GM19351 (cell line): ENCODE measurements around the gene WFDC10A.
"Not testable (repeated sequence)": the region's sequence is repeated elsewhere in the genome, so short reads cannot be mapped to it uniquely, and the experiment has no call there.

Source experiments
- ATAC-seq: cut with Tn5 transposase; IDR thresholded peaks from one replicate; pipeline ENCODE4 v1.9.1; 2021; ENCODE audit warnings: mild to moderate bottlenecking, moderate library complexity; ENCODE audit not compliant: unreplicated experiment

The WFDC10A gene

DNA sequence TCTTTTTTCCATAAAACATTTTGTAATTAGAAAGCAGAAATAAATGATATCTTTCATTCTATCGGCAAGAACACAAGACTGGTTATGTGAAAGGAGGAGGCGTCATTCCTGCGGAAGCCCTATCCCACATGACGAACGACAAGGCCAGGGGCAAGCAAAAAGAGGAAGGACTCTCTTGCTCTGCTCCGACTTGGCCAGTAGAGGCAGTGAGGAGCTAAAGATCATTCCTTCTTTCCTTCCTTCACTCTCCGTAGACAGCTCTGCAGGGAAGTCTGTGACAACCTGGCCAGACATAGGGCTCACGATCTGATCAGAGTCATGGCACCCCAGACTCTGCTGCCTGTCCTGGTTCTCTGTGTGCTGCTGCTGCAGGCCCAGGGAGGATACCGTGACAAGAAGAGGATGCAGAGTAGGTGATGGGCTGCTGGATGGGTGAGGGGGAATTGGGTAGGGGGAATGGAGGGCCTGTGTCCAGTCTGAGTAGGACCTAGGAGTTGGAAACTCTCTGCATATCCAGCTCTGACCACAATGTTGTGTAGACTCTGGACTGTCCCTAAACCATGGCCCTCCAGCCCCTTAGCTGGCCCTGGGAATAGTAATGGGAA is at the start of gene WFDC10A:
WFDC10A (plus strand) TSS at position 244 of the 605 bp plus-strand sequence; CDS start at position 319, 75 bp downstream.
- ATAC-seq: peak; percentile 74

GRCh38 chr20:45581702-45582101 is 47.8 kb upstream of the WFDC10A start:
- no peak for ATAC-seq

- ATAC-seq: no peak
Observed at GRCh38 chr20:45583502-45583901, 46.0 kb upstream of the WFDC10A start.

DNA sequence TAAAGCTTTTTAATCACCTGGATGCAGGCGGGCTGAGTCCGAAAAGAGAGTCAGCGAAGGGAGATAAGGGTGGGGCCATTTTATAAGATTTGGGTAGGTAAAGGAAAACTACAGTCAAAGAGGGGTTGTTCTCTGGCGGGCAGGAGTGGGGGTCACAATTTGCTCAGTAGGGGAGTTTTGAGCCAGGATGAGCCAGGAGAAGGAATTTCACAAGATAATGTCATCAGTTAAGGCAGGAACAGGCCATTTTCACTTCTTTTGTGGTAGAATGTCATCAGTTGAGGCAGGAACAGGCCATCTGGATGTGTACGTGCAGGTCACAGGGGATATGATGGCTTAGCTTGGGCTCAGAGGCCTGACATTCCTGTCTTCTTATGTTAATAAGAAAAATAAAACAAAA is 45.2 kb upstream of the WFDC10A start:
- not testable (repeated sequence) for ATAC-seq

- ATAC-seq: not testable (repeated sequence)
Observed at GRCh38 chr20:45585986-45586385, 43.6 kb upstream of the WFDC10A start.

DNA sequence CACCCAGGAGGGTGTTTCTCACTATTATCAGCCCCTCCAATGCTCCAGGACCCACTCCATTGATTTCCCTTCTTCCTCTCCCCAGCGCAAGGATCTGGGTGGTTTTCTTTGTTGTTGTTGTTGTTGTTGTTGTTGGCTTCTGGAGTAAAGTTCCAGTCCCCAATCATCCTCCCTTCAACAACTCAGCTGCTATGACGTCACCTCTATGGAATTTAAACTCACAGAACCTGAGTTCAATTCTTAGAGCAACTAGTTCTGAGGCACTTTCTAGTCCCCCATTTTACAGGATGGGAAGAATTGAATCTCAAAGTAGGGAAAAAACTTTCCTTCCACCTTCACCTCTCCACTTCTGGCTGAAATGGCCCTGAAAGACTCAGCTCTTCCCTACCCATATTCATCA is 40.7 kb upstream of the WFDC10A start:
- no peak for ATAC-seq

- ATAC-seq: no peak
Observed at GRCh38 chr20:45589725-45590124, 39.8 kb upstream of the WFDC10A start.

GRCh38 chr20:45592574-45593189 is 36.9 kb upstream of the WFDC10A start:
- ATAC-seq: no peak

GRCh38 chr20:45593498-45593897 is 36.0 kb upstream of the WFDC10A start:
- ATAC-seq: no peak

DNA sequence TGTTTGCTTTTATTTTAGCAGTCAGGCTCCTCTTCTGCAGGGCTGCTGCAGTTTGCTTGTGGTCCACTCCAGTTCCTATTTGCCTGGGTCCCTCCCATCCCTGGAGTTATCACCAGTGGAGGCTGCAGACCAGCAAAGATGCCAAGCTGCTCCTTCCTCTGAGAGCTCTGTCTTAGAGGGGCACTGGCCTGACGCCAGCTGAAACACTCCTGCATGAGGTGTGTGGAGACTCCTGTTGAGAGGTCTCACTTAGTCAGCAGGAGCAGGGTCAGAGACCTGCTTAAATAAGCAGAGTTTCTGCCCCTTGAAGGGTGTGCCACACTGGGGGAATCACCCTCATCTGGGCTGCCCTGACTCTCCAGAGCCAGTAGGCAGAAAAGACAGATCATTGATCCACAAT is 34.3 kb upstream of the WFDC10A start:
- ATAC-seq: no peak

DNA sequence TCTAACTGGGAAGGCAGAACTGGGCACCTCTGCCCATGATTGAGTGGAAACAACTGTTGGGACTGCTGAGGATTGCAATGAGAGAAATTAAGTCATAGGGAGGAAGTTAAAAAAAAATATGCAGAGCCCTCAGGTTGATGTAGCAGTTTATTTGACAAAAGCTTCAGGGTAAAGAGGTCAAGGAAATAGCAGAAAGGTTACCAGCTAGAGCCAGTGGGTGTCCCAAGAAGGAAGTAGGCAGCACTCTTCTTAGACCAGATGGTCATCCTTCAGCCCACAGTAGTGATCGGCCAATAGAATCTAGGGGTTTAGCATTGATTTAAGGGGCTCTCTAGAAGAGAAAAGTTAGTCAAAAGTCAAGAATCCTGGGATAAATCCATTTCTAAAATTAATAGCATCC is 21.7 kb upstream of the WFDC10A start:
- ATAC-seq: no peak

GRCh38 chr20:45611054-45611453 is 18.5 kb upstream of the WFDC10A start:
- ATAC-seq: no peak

GRCh38 chr20:45612314-45612713 is 17.2 kb upstream of the WFDC10A start:
- no peak for ATAC-seq

DNA sequence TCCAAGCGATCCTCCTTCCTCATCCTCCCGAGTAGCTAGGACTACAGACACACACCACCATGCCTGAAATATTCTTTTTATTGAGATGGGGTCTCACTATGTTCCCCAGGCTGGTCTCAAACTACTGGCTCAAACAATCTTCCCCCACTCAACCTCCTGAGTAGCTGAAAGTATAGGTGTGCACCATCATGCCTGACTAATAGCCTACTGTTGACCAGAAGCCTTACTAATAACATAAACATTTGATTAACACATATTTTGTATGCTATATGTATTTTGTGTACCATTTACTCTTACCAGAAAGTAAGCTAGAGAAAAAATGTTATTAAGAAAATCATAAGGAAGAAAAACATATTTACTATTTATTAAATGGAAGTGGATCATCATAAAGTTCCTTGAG is 11.9 kb upstream of the WFDC10A start:
- no peak for ATAC-seq

DNA sequence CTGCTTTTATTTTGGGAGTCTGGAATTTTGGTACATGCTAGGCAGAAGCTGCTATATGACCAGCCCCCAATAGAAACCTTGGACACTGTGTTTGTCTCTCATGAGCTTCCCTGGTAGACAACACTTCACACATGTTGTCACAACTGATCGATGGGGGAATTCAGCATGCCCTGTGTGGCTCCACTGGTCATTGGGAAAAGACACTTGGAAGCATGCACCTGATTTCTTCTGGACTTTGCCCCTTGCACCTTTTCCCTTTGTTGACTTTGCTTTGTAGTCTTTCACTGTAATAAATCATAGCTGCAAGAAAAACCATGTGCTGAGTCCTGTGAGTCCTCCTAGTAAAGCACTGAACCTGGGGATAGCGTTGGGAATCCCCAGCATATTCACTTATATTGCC is 7.9 kb upstream of the WFDC10A start:
- ATAC-seq: no peak

GRCh38 chr20:45626540-45626939 is 3.0 kb upstream of the WFDC10A start:
- no peak for ATAC-seq

DNA sequence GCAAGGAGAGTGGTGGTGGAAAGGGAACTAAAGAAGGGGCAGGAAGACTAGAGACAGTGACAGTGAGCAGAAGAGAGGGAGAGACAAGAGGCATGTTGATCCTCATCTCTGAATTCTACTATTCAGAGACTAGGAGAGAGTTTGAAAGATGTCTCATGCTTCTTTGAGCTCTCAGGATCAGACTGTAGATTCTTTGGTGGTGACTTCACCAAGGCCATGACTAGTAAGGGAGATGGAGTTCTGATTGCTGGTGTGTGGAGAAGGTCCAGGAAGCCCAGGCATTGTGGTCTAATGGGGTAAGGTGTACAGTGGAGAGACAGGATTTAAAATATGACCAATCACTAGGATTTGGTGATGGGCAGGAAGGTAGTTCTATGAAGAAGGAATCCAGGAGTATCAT is 832 bp downstream of the WFDC10A start:
- ATAC-seq: no peak

- ATAC-seq: no peak
Observed at GRCh38 chr20:45631184-45631583, 1.6 kb downstream of the WFDC10A start, which contains the start of gene WFDC9. WFDC9 (minus strand) TSS chr20:45631284; CDS start chr20:45610181, 21,103 bp downstream.

DNA sequence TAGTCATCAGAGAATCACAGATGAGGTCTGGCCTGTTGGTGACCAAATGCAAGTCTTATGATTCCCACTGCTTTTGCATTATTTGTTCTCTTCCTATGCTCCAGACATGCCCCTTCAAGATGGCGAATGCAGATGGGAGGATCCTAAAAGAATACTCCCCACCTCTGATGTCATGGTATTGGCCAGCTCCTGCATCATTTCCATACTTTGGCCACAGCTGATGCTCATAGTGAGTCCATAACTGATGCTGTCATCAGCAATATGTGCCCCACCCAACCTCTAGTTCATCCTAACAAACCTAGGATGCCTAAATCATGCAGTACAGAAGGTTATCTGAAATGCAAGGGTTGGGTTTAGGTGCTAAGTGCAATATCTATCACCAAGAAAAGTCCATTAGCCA is 7.0 kb downstream of the WFDC10A start:
- no peak for ATAC-seq

- ATAC-seq: no peak
Observed at GRCh38 chr20:45639687-45640086, 10.1 kb downstream of the WFDC10A start.

DNA sequence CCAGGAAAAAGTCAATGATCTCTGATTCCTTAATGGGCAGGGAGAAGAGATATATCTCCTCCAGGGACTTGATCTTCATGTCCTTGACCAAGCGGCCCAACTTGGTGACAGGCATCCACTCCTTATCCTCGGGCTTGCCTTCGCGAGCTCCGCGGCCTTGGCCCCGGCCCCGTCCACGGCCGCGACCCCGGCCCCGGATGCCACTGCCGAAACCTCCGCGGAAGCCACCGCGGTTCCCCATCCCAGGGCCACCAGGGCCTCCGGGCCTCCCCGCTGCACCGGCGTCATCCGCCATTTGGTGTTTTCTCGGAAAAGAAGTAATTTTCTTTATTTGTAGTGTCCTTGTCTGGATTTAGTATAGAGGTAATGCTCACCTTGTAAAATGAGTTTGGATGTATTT is 11.5 kb downstream of the WFDC10A start:
- not testable (repeated sequence) for ATAC-seq

DNA sequence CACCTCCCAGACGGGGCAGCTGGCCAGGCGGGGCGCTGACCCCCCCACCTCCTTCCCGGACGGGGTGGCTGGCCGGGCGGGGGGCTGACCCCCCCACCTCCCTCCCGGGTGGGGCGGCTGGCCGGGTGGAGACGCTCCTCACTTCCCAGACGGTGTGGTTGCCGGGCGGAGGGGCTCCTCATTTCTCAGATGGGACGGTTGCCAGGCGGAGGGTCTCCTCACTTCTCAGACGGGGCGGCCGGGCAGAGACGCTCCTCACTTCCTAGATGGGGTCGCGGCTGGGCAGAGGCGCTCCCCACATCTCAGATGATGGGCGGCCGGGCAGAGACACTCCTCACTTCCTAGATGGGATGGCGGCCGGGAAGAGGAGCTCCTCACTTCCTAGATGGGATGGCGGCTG is 16.3 kb downstream of the WFDC10A start:
- not testable (repeated sequence) for ATAC-seq

GRCh38 chr20:45646875-45647274 is 17.3 kb downstream of the WFDC10A start:
- ATAC-seq: no peak
